ENCODE measurements around the gene CRYAB.

- TF ChIP-seq CTCF (IDR thresholded peaks at IDR 0.05) (no peak), POLR2A (IDR thresholded peaks at IDR 0.05) (no peak)
These were observed 51.3 kb downstream of the CRYAB start for GRCh38 chr11:111860257-111860656.

Measured in prostate gland (tissue), 2 donors.